Choroid plexus epithelial cell (primary cell): ENCODE data around the gene SLC29A4.
"Not testable (repeated sequence)": the region's sequence is repeated elsewhere in the genome, so short reads cannot be mapped to it uniquely, and the experiment has no call there.

Experiments used
- DNase-seq: peaks from one replicate; pipeline ENCODE4 v3.0.0-alpha.2; 2010; ENCODE audit warnings: low read depth
- H3K4me3 ChIP-seq: 2 replicates; pipeline ENCODE4 v1.5.1; 2011; ENCODE audit warnings: low read depth, mild to moderate bottlenecking, control low read depth, low read length, moderate library complexity
- TF ChIP-seq, protein P1 (sequence below): conservative IDR thresholded peaks from 2 replicates; pipeline ENCODE4 v1.5.1; 2011; ENCODE audit warnings: low read depth, mild to moderate bottlenecking, control low read depth, inconsistent platforms, low read length, moderate library complexity

Gene SLC29A4, protein sequence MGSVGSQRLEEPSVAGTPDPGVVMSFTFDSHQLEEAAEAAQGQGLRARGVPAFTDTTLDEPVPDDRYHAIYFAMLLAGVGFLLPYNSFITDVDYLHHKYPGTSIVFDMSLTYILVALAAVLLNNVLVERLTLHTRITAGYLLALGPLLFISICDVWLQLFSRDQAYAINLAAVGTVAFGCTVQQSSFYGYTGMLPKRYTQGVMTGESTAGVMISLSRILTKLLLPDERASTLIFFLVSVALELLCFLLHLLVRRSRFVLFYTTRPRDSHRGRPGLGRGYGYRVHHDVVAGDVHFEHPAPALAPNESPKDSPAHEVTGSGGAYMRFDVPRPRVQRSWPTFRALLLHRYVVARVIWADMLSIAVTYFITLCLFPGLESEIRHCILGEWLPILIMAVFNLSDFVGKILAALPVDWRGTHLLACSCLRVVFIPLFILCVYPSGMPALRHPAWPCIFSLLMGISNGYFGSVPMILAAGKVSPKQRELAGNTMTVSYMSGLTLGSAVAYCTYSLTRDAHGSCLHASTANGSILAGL

DNA sequence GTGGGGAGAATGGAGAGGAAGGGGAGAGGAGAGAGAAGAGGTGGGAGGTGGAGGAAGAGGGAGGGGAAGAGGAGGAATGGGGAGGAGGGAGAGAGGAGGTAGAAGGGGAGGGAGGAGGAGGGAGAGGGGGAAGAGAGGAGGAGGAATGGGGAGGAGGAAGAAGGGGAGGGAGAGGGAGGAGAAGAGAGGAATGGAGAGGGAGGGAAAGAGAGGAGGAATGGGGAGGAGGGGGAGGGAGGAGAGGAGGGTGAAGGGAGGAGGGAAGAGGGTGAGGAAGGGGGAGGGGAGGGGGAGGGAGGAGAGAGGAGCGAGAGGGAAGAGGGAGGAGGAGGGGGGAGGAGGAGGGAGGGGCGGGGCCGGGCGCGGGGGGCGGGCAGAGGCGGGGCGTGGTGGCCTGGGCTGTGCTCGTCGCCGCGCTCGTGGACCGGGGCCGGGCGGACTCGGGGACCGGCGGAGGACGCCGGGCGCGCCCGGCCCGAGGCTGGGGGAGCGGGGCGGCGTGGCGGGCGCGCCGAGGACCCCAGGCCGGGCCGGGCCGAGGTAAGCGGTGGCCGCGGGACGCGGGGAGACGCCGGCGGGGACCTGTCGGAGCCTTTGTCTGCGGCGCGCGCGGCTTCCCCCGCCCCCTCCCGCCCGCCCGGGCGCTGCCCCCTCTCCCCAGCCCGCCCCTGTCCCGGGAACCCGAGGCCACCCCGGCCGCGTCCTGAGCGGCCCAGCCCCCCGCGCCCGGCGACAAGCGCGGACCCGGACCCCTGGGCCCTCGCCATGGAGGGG lies at the start of gene SLC29A4:
Gene SLC29A4, plus strand, starts transcription at position 401 of the 774 bp plus-strand sequence. CDS start 4,874 bp downstream, outside the sequence.
- peak within 1 kb of the TSS; percentile 24 for H3K4me3 ChIP-seq
- peak; percentile 2 for DNase-seq
- TF ChIP-seq, protein P1, sequence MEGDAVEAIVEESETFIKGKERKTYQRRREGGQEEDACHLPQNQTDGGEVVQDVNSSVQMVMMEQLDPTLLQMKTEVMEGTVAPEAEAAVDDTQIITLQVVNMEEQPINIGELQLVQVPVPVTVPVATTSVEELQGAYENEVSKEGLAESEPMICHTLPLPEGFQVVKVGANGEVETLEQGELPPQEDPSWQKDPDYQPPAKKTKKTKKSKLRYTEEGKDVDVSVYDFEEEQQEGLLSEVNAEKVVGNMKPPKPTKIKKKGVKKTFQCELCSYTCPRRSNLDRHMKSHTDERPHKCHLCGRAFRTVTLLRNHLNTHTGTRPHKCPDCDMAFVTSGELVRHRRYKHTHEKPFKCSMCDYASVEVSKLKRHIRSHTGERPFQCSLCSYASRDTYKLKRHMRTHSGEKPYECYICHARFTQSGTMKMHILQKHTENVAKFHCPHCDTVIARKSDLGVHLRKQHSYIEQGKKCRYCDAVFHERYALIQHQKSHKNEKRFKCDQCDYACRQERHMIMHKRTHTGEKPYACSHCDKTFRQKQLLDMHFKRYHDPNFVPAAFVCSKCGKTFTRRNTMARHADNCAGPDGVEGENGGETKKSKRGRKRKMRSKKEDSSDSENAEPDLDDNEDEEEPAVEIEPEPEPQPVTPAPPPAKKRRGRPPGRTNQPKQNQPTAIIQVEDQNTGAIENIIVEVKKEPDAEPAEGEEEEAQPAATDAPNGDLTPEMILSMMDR = no peak

DNA sequence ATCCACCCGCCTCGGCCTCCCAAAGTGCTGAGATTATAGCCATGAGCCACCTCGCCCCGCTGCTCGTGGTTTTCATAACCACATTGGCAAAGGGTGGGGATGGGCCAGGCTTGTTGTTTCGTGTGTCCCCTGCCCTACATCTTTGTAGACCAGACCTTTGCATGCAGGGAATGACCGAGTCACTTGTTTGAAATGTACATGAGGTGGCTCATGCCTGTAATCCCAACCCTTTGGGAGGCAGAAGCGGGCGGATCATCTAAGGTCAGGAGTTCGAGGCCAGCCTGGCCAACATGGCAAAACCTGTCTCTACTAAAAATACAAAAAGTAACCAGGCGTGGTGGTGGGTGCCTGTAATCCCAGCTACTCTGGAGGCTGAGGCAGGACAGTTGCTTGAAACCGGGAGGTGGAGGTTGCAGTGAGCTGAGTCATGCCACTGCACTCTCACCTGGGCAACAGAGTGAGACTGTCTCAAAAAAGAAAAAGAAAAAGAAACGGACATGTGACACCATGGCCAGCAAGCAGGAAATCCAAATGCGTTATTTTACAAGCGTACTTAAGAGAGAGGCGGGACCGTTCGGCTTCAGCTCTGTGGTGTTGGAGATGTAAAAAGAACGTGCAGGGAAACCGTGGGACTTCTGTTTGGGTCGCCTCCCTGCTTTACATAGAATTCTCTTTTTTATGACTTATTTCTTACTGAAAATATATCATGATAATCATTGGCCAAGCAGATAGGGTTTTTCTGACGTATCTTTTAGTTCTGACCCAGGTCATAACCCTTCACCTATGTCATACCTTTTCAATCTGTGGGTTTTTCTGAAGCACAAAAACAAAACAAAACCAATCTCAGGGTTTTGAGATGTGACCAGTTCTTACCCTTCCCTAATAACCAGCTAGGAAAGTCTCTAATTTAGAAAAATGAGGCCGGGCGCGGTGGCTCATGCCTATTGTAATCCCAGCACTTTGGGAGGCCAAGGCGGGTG lies 47.6 kb upstream of the SLC29A4 start:
- no peak overlapping the region for H3K4me3 ChIP-seq
- TF ChIP-seq, protein P1 = no peak
- DNase-seq = no peak

DNA sequence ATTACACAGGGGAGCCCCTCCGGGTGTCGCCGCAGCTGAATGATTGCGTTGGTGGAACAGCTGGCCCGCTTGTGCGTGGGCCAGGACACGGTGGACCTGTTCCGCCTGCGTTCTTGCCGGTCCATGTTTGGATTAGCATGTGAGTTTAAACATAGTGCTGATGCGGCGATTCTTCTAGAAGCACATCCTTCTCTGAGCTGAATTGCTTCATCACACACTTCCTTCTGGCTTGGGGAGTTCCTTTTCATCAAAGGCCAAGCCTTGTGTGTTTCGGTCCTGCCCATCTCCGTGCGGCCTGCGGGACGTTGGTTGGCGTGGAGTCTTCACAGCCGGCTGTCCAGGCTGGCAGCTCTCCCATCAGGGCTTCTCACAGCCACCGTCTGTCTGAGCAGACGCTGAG lies 45.5 kb upstream of the SLC29A4 start:
- TF ChIP-seq, protein P1 = no peak
- H3K4me3 ChIP-seq = no peak overlapping the region
- DNase-seq = peak; percentile 64

DNA sequence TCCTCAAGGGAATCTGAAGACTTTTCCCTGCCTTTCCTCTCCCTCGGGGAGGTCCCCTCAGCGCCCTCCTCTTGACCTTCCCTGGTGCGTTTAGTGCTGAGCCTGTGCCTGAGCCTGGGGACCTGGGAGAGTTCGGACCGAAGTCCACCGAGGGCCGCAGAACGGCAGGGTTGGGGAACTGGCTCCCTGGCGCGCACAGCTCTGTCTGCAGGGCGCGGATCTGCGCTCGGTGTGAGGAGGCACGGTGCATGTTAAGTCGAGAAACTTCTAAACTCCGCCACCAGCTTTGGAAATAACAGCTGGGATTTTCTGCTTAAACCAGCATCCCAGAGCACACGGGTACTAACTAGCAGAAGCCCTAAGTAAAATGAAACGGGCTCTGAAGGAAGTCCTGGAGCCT lies 44.2 kb upstream of the SLC29A4 start:
- TF ChIP-seq, protein P1 = no peak
- no peak for DNase-seq
- H3K4me3 ChIP-seq = no peak overlapping the region

DNA sequence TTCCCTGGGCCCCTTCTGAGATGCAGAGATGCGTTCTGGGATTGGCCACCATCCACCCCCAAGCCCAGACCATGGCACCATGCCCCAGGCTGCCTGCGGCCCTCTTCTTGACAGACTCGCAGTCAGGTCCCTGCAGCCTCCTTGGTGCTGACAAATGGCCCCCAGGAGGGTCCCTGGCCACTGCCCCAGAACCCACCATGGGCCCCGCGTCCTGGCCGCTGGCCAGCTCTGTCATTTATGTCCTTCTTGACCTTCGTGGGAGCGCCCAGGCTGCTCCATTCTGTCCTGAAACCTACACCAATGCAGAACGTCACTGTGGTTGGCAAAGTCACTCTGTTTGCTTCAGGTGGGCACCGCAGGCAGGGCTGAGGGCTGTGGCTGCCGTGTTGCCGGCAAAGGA lies 39.5 kb upstream of the SLC29A4 start:
- TF ChIP-seq, protein P1 = no peak
- no peak for DNase-seq
- H3K4me3 ChIP-seq = no peak overlapping the region

DNA sequence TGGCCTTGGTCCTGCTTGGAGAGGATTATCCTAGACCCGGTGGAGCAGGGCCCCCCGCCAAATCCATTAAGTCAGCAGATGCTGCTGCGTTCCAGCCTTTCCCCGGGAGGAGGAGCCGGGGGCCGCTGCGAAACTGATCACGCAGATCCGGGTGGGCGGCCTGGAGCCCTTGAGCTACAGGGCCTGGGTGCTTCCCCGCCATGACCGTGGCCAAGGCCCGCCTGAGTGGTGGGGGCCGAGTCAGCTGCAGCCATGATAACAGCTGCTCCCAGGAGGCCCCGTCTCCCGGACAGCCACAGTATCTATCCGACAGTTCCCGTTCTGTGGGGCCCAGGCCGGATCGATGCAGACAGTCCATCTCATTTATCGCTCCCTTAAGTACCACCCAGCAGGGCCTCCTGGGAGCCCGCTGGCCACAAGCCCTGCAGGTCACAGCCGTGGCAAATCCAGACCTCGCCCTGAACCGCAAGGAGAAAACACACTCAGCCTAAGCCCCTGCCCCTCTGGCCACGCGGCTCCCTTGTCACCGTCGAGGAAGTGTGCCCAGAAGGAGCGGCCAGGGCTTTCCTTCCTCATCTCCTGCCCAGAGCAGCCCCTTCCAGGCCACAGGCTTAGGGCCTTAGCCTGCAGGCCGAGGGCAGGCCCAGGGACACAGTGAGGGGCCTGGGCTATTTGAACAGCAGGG lies 34.4 kb upstream of the SLC29A4 start:
- no peak overlapping the region for H3K4me3 ChIP-seq
- TF ChIP-seq, protein P1 = no peak
- peak; percentile 14 for DNase-seq

DNA sequence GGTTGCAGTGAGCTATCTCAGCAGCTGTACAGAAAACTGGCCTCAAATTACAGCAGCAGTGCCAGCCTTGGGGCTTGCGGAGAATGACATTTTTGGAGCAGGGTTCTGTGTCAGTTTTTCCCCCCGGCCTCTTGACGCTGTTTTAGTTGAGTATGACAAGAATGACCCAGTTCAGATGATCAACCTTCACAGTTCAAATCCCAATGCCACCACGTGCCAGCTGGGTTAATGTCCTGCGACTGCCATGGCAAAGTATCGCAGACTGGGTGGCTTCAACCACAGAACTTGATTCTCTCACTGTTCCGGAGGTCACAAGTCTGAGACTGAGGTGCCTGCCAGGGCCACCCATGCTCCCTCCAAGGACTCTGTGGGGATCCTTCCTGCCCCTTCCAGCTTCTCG lies 32.0 kb upstream of the SLC29A4 start:
- not testable (repeated sequence) for H3K4me3 ChIP-seq, DNase-seq

DNA sequence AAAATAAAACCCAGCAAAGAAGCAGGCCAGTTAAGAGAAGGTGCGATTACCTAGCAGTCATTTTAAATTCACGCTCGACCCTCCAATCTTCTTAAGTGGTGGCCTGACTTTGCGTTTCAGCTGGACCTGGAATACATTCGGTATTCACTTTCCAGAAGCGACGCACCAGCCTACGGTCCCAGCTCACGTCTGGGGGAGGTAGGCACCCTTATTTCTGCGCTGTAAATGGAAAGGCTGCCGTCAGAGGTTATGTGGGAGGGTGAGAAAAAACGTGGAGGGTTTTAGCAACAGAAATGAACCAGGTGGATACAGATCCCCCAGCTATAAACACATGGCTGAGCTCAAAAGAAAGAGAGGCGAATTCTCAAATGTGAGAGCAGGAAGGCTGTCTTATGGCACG lies 29.2 kb upstream of the SLC29A4 start:
- not testable (repeated sequence) for DNase-seq

DNA sequence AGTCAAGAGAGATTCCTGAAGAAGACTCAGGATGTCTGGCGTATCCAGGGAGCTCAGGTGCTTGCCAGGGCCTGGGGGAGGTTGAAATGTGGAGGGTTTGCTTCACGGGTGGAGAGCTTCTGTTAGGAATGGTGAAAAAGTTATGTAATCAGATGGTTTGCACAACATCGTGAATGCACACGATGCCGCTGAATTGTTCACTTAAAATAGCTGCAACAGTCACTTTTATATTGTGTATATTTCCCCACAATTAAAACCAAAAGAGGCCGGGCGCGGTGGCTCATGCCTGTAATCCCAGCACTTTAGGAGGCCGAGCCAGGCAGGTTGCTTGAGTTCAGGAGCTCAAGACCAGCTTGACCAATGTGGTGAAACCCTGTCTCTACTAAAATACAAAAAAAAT lies 28.4 kb upstream of the SLC29A4 start:
- not testable (repeated sequence) for DNase-seq

More for the DNA sequence above, 29.2 kb upstream of the SLC29A4 start:
- not testable (repeated sequence) for H3K4me3 ChIP-seq

More for the DNA sequence above, 28.4 kb upstream of the SLC29A4 start:
- not testable (repeated sequence) for H3K4me3 ChIP-seq
